ENCODE data around the gene PFKL.

DNA sequence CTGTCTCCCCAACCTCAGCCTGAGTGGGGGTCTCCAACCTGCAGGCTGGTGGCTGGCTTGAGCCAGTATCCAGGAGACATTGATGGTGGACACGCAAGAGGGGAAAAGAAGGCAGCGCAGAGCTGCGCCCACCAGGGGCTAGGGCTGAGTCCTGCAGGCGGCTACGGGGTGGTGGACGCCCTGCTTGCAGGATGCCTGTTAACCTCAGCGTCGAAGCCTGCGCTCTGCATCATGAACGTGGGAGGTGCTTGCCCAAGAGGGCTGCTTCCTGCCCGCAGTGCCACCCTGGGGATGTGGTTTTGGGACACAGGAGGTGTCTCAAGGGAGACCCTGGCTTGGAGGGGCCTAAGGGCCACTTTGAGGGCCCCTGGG lies 27.7 kb downstream of the PFKL start:
- TF ChIP-seq CTCF (conservative IDR thresholded peaks at IDR 0.05) (no peak), EZH2 (IDR thresholded peaks at IDR 0.05; ENCODE audit: low read depth) (no peak)

Measured in PC-9 (cell line).